B cell (primary cell): ENCODE data around the gene XRRA1. TPM values are rescaled to one million over a fixed set of nuclear protein-coding genes. Genes with fewer than 3 reads are reported as not detected.

ENCODE experiments used
- ATAC-seq: fragments of 200-7000 bp; cut with Tn5 transposase; one replicate; pipeline ENCODE4 v1.10.0; 2021; ENCODE audit warnings: low read depth, mild to moderate bottlenecking, moderate number of reproducible peaks, moderate library complexity
- CTCF ChIA-PET: fragments of 350-600 bp; sonication (Branson Sonifier 250); formaldehyde crosslinking; loops from one replicate; lab custom pipeline; 2021; ENCODE audit warnings: antibody characterized with exemption, inconsistent platforms; lab: Charles Lee
- POLR2A ChIA-PET: fragments of 350-600 bp; sonication (Branson Sonifier 250); formaldehyde crosslinking; loops from one replicate; lab custom pipeline; 2021; ENCODE audit warnings: antibody characterized with exemption; lab: Charles Lee
- DNase-seq: peaks from one replicate; pipeline ENCODE4 v3.0.0; 2013
- H2AFZ ChIP-seq: 2 replicates; pipeline ENCODE4 v1.6.1; 2012; ENCODE audit warnings: mild to moderate bottlenecking, low read depth, low read length; ENCODE audit not compliant: insufficient read depth, poor library complexity, severe bottlenecking
- H3K27ac ChIP-seq, 2 donors: 1 replicate in 1 of 2; 2 replicates in 1 of 2; pipeline ENCODE4 v1.5.1; 2012 to 2013; ENCODE audit warnings: low read length in 2 of 2, mild to moderate bottlenecking in 2 of 2, moderate library complexity in 1 of 2
- H3K27me3 ChIP-seq, 4 experiments: fragments of 200-600 bp in 1 of 4; sonication (generic) in 1 of 4; replicated peaks in 1 of 4; 1 replicate in 2 of 4; 2 replicates in 2 of 4; pipeline versions ENCODE4 v1.6.1 to v1.7.0; 2013 to 2016; ENCODE audit warnings: low read length in 3 of 4, mild to moderate bottlenecking in 2 of 4, mixed read lengths in 1 of 4, moderate library complexity in 1 of 4; ENCODE audit not compliant: insufficient read depth in 4 of 4, control insufficient read depth in 3 of 4; ENCODE audit errors: control extremely low read depth in 1 of 4
- H3K36me3 ChIP-seq, 2 experiments: replicated peaks in 1 of 2; 1 replicate in 1 of 2; 2 replicates in 1 of 2; pipeline versions ENCODE4 v1.6.1 to v1.7.1; 2013; ENCODE audit warnings: low read length in 1 of 2; ENCODE audit not compliant: insufficient read depth in 2 of 2, control insufficient read depth in 1 of 2; ENCODE audit errors: control extremely low read depth in 1 of 2, extremely low read depth in 1 of 2
- H3K4me1 ChIP-seq, 2 donors: fragments of 200-600 bp in 1 of 2; sonication (generic) in 1 of 2; 1 replicate in 1 of 2; 2 replicates in 1 of 2; pipeline versions ENCODE4 v1.5.1 to v1.6.1; 2013 to 2017; ENCODE audit warnings: low read length in 2 of 2; ENCODE audit not compliant: control insufficient read depth in 2 of 2, insufficient read depth in 2 of 2
- H3K4me2 ChIP-seq: replicated peaks from 2 replicates; pipeline ENCODE3; 2012; ENCODE audit warnings: mild to moderate bottlenecking, low read depth, low read length; ENCODE audit not compliant: poor library complexity, severe bottlenecking
- H3K4me3 ChIP-seq, 5 experiments: fragments of 200-600 bp in 1 of 5; sonication (generic) in 1 of 5; 1 replicate in 3 of 5; 2 replicates in 2 of 5; pipeline versions ENCODE4 v1.5.1 to v1.7.0; 2011 to 2016; ENCODE audit warnings: low read length in 4 of 5, mild to moderate bottlenecking in 4 of 5, low read depth in 2 of 5, control low read depth in 1 of 5, moderate library complexity in 1 of 5; ENCODE audit not compliant: insufficient read depth in 1 of 5; ENCODE audit errors: control extremely low read depth in 1 of 5, extremely low read depth in 1 of 5
- H3K79me2 ChIP-seq: fragments of 200-600 bp; sonication (generic); one replicate; pipeline ENCODE4 v1.6.0; 2016; ENCODE audit warnings: low read length; ENCODE audit not compliant: control insufficient read depth, insufficient read depth
- H3K9ac ChIP-seq: fragments of 200-600 bp; sonication (generic); 2 replicates; pipeline ENCODE4 v1.6.1; 2017; ENCODE audit warnings: mild to moderate bottlenecking, low read length, moderate library complexity
- H3K9me3 ChIP-seq, 3 donors: one replicate each; pipeline versions ENCODE4 v1.6.1 to v1.7.1; 2013; ENCODE audit warnings: low read length in 2 of 3; ENCODE audit not compliant: control insufficient read depth in 2 of 3, insufficient read depth in 1 of 3; ENCODE audit errors: control extremely low read depth in 1 of 3
- H4K20me1 ChIP-seq: 2 replicates; pipeline ENCODE4 v1.6.0; 2012; ENCODE audit warnings: mild to moderate bottlenecking, low read length; ENCODE audit not compliant: insufficient read depth, control insufficient read depth, poor library complexity, severe bottlenecking
- H3K27ac Mint-ChIP-seq: one replicate; pipeline ENCODE4 v1.8.0; 2021; ENCODE audit warnings: mixed read lengths
- H3K27me3 Mint-ChIP-seq: one replicate; pipeline ENCODE4 v1.8.0; 2021; ENCODE audit warnings: mixed read lengths
- H3K4me1 Mint-ChIP-seq: one replicate; pipeline ENCODE4 v1.8.0; 2021; ENCODE audit warnings: mixed read lengths
- H3K4me3 Mint-ChIP-seq: one replicate; pipeline ENCODE4 v1.8.0; 2021; ENCODE audit warnings: mixed read lengths
- H3K9me3 Mint-ChIP-seq: one replicate; pipeline ENCODE4 v1.8.0; 2022; ENCODE audit warnings: mixed read lengths; ENCODE audit not compliant: insufficient read depth
- CTCF ChIP-seq: fragments of 200-600 bp; IDR thresholded peaks from one replicate; pipeline ENCODE4 v1.8.0; 2022; ENCODE audit warnings: antibody characterized with exemption, mild to moderate bottlenecking
- EZH2 ChIP-seq: IDR thresholded peaks from 2 replicates; pipeline ENCODE4 v1.6.1; 2012; ENCODE audit warnings: borderline replicate concordance, low read depth, mild to moderate bottlenecking, moderate library complexity, low read length; ENCODE audit not compliant: insufficient read depth, poor library complexity, severe bottlenecking
- WGBS: methylation state at CpG from one replicate; pipeline ENCODE4 v1.1.5; 2013; ENCODE audit warnings: missing lambda C conversion rate; ENCODE audit not compliant: insufficient coverage; 5-methylcytosine and 5-hydroxymethylcytosine counted together
- intact Hi-C: fragments of 100-400 bp; cut with micrococcal nuclease; formaldehyde crosslinking; loops from one replicate; pipeline ENCODE4 v1.10.0; 2022
- polyA plus RNA-seq: library from polyadenylated mRNA; depleted of rRNA; stranded (reverse); fragments of >200 nt; gene quantifications from 2 replicates; pipeline ENCODE4 v1.2.3, GENCODE V29; 2012
- total RNA-seq, 2 donors: library from RNA; stranded (reverse); fragments of 120-200 nt in 1 of 2; gene quantifications; 1 replicate in 1 of 2; 2 replicates in 1 of 2; pipeline versions ENCODE4 v1.2.3 to v1.2.4, GENCODE V29; 2013 to 2022

The XRRA1 gene
- total and polyA plus RNA-seq, 2 donors (not counting 1 experiment from before 2014, with no cell fraction given) = 6.9 to 80.8 TPM

- peaks cover 5% of the 10 kb centered on the region in 2 experiments for H3K36me3 ChIP-seq
- H3K27ac Mint-ChIP-seq = peak overlapping the region; percentile 23
- 52% methylated on average over 2 of the region's 3 CpGs for WGBS
Measured at GRCh38 chr11:74905326-74905725, 43.6 kb downstream of the XRRA1 start.

GRCh38 chr11:74902342-74902741, 46.5 kb downstream of the XRRA1 start:
- no CpG with 5 or more reads among the region's 4 CpGs for WGBS
- Histone ChIP-seq H3K36me3 (peaks cover 0 to 5% of the 10 kb centered on the region in 2 experiments), H3K27ac (no peak overlapping the region), H3K4me1 (no peaks in the 10 kb centered on the region), H3K4me3 (no peak overlapping the region), H3K4me2 (no peak overlapping the region), H3K9ac (no peak overlapping the region), H2AFZ (no peak overlapping the region), H3K9me3 (peaks cover 8 to 16% (median 9%) of the 10 kb centered on the region in 3 donors), H3K79me2 (no peaks in the 10 kb centered on the region), H3K27me3 (no peaks in the 10 kb centered on the region), H4K20me1 (no peaks in the 10 kb centered on the region)
- Mint-ChIP-seq H3K27me3 (no peaks in the 10 kb centered on the region), H3K9me3 (peaks cover 14% of the 10 kb centered on the region), H3K4me3 (no peak overlapping the region), H3K4me1 (peaks cover 3% of the 10 kb centered on the region), H3K27ac (no peak overlapping the region)
- DNase-seq (no peak), ATAC-seq (no peak)
- POLR2A ChIA-PET = no interaction called here
- intact Hi-C loops = no loop called here
- CTCF ChIA-PET = no interaction called here
- no peak for TF ChIP-seq EZH2
- TF ChIP-seq CTCF = no peak

More at GRCh38 chr11:74905326-74905725, 43.6 kb downstream of the XRRA1 start:
- peaks cover 2 to 11% (median 3%) of the 10 kb centered on the region in 3 donors for H3K9me3 ChIP-seq
- Mint-ChIP-seq H3K27me3 (no peaks in the 10 kb centered on the region), H3K9me3 (peaks cover 11% of the 10 kb centered on the region), H3K4me1 (peaks cover 22% of the 10 kb centered on the region), H3K4me3 (no peak overlapping the region)
- ChIA-PET POLR2A (no interaction called here), CTCF (no interaction called here)
- no peaks in the 10 kb centered on the region for H3K27me3 ChIP-seq
- H3K4me2 ChIP-seq = no peak overlapping the region
- H3K9ac ChIP-seq = no peak overlapping the region
- no peak for ATAC-seq
- peaks cover 14 to 16% of the 10 kb centered on the region in 2 donors for H3K4me1 ChIP-seq
- intact Hi-C loops = no loop called here
- no peak for DNase-seq
- no peak overlapping the region for H2AFZ ChIP-seq
- TF ChIP-seq CTCF (no peak), EZH2 (no peak)
- H4K20me1 ChIP-seq = no peaks in the 10 kb centered on the region
- no peaks in the 10 kb centered on the region for H3K79me2 ChIP-seq
- no peak overlapping the region for H3K27ac ChIP-seq
- no peak overlapping the region for H3K4me3 ChIP-seq
